Sigmoid colon (tissue), 4 donors: Measurements from ENCODE around the gene PCSK5.

Source experiments
- EP300 ChIP-seq, 4 donors: sonication (generic); formaldehyde crosslinking; IDR thresholded peaks; one replicate each; pipeline ENCODE4 v1.6.1; 2017; ENCODE audit warnings: antibody characterized with exemption in 4 of 4
- POLR2AphosphoS5 ChIP-seq, 4 donors: sonication (generic); formaldehyde crosslinking; IDR thresholded peaks; one replicate each; pipeline ENCODE4 v1.6.1; 2017; ENCODE audit warnings: antibody characterized with exemption in 4 of 4
- TF ChIP-seq, protein P1 (sequence below), 4 experiments: fragments of 450-650 bp in 3 of 4; fragments of 200-600 bp in 1 of 4; IDR thresholded peaks; one replicate each; pipeline ENCODE4 v1.5.1; 2016 to 2019; ENCODE audit warnings: antibody characterized with exemption in 4 of 4, mild to moderate bottlenecking in 3 of 4, moderate library complexity in 2 of 4

- TF ChIP-seq, protein P1, sequence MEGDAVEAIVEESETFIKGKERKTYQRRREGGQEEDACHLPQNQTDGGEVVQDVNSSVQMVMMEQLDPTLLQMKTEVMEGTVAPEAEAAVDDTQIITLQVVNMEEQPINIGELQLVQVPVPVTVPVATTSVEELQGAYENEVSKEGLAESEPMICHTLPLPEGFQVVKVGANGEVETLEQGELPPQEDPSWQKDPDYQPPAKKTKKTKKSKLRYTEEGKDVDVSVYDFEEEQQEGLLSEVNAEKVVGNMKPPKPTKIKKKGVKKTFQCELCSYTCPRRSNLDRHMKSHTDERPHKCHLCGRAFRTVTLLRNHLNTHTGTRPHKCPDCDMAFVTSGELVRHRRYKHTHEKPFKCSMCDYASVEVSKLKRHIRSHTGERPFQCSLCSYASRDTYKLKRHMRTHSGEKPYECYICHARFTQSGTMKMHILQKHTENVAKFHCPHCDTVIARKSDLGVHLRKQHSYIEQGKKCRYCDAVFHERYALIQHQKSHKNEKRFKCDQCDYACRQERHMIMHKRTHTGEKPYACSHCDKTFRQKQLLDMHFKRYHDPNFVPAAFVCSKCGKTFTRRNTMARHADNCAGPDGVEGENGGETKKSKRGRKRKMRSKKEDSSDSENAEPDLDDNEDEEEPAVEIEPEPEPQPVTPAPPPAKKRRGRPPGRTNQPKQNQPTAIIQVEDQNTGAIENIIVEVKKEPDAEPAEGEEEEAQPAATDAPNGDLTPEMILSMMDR (IDR thresholded peaks at IDR 0.05): no peak
- TF ChIP-seq POLR2AphosphoS5 (IDR thresholded peaks at IDR 0.05) (no peak), EP300 (IDR thresholded peaks at IDR 0.05) (no peak)
Measured at GRCh38 chr9:76143834-76144233, 253.4 kb downstream of the PCSK5 start.
